GM18873 (cell line): Measurements from ENCODE around the gene KCNH8.

Source experiments
- ATAC-seq: cut with Tn5 transposase; IDR thresholded peaks from one replicate; pipeline ENCODE4 v1.9.1; 2021; ENCODE audit warnings: mild to moderate bottlenecking, moderate library complexity, moderate number of reproducible peaks; ENCODE audit not compliant: unreplicated experiment, low FRiP score

KCNH8 gene

DNA sequence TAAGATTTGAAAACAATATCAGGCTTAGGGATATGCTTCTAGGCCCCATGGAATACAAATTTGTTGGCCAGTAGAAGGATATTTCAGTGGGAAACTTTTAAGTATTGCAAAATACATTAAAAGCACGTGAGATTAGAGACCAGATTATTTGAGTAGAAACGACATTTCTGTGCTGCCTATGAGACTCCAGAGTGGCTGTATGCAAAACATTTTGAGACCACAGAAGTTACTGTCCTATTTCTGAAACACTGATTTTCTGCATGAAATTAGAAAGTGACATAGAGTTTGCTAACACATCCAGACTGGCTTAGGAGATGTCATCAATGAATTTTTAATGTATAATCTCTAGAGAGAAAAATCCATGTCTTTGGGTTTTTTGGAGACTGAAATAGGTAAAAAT lies 99.8 kb downstream of the KCNH8 start:
- ATAC-seq, result no peak

DNA sequence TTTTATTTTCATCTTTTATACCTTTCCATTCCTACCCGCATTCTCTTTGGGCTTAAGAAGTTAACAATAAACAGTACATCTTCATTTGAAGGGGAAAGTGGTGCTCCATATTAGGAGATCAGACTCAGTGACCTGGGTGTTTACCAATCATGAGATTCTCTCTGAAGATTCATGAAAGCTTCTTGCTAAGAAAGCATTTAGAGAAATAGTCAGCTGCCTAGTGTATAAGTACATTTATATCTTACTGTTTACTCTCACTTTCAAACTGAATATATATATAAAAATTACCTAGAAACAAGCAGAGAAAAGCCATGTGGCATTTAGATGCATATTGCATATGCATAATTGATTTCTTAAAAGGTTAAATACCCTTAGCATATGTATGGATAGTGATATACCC lies 100.5 kb downstream of the KCNH8 start:
- no peak for ATAC-seq

GRCh38 chr3:19250959-19251610 lies 102.8 kb downstream of the KCNH8 start:
- no peak for ATAC-seq

DNA sequence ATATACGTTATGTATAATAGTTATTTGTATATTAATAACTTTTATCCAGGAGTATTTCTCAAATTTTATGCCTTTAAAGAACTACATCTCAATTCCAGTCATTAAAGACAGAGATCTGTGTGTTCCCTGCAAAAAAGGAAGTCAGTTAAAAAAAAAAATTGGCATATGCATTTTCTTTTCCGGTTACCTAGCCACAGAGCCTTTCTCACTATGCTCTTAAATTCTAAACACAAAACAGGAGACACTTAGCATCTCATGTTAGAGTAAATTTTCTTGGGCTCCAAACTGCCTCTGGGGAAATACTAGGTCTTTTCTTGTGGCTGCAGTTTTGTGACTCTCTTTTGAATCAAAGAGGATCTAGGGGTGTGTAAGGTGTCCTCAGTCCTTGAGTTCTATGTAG lies 105.9 kb downstream of the KCNH8 start:
- no peak for ATAC-seq

- ATAC-seq, result no peak
These were observed 106.6 kb downstream of the KCNH8 start for GRCh38 chr3:19254784-19255338.

DNA sequence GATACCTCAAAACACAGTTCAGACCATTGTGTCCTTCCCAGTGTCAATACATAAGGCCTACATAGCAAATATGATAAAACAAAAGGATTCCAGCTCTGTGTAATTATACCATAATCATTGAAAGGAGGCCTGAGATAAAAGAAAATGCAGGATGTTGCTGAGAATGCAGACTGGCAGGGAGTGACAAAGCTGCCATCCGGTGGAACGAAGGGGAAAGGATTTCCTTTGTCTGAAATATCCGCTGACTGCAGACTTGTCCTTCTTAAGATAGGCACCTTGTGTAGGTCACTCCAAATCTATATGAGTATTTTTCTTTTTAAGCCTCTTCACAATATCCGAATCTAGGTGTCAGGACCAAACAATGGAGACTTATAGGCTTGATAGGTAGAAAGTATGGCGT lies 108.0 kb downstream of the KCNH8 start:
- no peak for ATAC-seq

DNA sequence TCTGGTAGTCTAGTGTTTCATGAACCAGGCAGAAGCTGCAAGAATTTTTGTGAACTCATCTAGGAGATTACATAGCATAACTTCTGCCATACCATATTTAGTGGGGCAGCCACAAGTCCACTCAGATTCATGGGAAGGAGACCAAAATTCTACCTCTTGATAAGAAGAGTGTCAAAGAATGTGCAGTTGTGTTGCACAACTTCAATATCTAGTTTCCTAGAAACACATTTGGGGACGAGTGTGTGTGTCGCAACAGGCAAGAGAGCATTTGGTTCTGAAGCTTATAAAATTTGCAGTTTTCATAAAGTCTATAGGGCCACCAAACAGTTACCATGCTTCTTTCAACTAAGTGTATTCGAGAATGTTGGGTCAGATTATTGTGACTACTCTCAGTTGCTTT lies 115.3 kb downstream of the KCNH8 start:
- ATAC-seq, result no peak

GRCh38 chr3:19264424-19264823 lies 116.1 kb downstream of the KCNH8 start:
- ATAC-seq, result no peak

DNA sequence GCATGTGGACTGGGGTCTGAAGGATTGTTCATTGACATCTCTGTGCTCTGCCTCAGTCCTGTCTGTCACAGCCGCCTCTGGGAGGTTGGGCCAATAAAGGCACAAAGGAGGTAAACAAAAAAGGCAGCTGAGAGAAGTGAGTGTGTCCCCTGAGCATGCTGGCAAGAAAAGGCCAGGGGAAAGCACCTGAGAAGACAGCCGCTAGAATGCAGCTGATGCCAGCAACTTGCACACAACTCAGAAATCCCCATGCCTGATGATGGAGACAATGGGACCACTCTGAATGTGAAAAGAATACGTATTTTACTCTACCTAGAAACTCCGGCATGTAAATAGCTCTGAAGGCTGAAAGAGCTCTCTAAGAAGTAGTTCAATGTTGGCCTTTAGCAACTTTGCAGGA lies 118.7 kb downstream of the KCNH8 start:
- no peak for ATAC-seq

DNA sequence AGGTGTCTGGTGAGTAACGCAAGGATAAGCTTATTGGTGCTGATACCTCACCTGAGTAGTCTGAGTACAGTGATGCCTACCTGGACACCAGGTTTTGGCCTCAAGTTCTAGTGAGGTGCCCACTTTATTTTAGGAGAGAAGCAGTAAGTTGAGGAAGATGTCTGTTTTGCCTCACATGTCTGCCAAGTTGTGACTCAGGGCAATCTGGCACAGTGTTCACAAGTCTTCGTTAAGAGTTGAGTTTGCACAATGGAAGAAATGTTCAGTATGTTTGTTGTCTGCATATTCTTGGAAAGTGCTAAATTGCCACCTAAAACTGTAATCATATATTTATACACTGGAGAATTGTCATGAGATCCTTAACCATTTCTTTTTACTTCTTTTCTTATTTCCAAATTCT lies 122.2 kb downstream of the KCNH8 start:
- ATAC-seq, result no peak

DNA sequence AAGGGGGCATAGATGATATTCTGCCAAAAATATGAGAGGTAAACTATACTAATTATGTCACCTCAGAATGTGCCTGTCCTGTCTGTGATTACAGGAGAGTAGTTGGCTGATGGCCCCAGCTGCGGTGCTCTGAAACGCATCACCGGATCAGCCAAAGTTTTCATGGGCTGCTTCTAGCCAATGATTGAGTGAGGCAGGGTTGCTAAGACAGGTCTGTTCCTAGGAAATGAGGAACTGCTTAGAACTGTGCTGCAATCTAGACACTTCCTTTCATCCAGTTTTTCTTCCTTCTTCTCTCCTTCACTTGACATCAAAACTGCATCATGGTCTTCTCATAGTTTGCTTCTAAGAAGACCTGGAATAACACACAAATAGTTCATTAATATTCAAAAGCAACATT lies 124.0 kb downstream of the KCNH8 start:
- ATAC-seq, result no peak

DNA sequence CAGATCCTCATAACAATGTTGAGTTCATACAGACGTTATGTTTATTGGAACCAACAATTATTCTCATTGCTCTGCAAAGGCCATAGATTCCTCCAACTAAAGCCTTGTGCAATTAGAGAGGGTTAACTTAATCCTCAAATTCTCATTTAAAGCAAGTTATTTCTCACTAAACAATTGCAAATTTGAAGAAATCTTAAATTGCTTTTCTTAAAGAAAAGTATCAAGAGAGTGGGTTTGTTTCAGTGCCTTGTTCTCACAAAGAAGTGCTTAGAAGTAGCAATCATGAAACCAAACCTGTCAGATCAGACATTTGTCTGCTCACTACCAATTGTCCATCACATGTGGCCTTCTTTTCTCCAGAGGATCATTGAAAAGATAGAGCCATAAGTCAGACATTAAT lies 124.8 kb downstream of the KCNH8 start:
- no peak for ATAC-seq

DNA sequence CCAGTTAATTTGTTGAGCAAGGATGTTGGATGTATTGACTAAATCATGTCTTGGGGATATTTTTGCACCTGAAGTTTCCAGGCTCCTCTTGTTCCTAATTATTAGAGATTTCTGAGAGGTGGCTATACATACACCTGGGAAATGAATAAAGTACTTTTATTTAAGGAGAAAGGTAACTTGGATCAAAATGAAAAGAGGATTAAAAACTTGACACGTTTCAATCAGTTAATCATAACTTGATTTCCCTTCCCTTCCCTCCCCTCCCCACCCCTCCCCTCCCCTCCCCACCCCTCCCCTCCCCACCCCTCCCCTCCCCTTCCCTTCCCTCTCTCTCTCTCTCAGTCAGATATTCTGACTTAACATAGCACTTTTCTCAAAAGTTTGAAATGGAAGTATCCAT lies 126.3 kb downstream of the KCNH8 start:
- no peak for ATAC-seq

GRCh38 chr3:19284974-19285373 lies 136.7 kb downstream of the KCNH8 start:
- ATAC-seq, result no peak

DNA sequence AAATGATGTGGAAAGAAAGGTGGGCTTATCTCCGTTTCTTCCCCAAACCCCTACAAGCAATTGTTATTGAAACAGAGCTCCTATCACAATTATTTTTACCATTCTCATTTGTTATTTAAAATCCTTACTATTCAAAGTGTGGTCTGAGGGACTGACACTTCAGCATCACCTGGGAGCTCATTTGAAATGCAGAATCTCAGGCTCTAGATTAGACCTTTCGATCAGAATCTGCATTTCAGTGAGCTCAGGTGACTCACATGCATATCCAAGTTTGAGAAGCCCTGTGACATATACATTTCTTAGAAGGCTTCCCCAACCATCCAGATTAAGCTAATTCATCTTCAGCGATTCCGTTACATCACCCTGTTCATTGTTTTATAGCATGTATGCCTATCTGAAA lies 145.0 kb downstream of the KCNH8 start:
- no peak for ATAC-seq

- no peak for ATAC-seq
These were observed 146.9 kb downstream of the KCNH8 start for GRCh38 chr3:19295208-19295607.

DNA sequence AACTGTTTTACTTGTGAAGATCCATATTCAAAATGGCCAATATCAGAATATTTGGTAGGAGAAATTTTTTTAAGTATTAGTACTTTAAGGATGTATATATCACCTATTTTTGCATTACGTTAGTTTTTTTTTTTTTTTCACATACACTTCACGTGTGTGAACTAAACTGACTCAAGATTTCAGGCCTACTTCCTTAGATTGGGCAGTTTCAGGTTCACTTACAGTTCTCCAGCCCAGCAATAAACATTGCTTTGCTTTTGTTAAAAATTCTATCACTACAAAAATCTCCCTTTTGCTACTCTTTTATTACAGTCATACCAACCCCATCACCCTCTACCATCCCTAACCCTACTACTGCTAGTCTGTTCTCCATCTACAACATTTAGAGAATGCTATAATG lies 183.6 kb downstream of the KCNH8 start:
- no peak for ATAC-seq

DNA sequence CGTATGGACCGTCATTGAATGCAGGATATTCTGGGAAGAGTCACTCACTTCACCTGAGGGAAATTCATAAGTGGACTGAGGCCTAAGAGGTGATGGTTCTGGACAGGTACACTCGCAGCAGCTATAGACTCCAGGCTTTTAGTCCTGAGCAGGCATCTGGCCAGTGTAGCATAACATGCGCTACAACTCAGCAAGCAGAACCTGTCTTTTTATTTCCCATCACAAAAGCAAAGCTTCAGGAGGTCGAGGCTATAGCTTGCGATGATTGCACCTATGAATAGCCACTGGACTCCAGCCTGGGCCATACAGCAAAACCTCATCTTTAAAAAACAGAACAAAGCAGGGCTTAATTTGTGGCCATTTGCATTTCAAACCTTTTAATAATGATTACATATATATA lies 185.8 kb downstream of the KCNH8 start:
- ATAC-seq, result no peak

DNA sequence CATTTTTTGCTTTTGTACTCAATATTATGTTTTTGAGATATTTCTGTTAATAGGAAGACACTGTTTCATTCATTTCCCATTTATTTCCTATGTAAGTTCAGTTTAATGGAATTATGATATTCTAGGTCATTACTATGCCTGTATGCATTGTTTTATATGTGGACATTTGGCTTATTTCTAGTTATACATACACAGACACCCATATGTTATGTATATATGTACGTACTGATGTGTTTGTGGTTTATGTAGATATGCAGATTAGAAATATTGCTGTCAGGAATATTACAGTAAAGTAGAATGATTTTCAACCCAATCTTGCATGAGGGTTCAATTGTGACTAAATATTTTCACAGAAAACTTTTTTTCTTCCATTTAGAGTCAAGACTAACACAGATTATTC lies 190.5 kb downstream of the KCNH8 start:
- ATAC-seq, result no peak

GRCh38 chr3:19342389-19342788 lies 194.1 kb downstream of the KCNH8 start:
- ATAC-seq, result no peak

- no peak for ATAC-seq
These were observed 198.4 kb downstream of the KCNH8 start for GRCh38 chr3:19346759-19347158.

DNA sequence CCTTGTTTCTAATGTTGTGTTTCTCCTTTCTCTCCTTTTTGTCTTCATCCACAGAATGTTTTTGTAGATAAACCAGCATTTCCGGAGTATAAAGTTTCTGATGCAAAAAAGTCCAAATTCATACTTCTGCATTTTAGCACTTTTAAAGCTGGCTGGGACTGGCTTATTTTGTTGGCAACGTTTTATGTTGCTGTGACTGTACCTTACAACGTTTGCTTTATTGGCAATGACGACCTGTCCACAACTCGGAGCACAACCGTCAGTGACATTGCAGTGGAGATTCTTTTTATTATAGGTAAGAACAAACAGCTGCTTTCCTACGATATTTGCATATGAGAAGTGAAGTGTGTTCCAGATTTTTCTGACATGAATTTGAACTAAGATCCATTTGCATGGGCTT lies 199.4 kb downstream of the KCNH8 start:
- no peak for ATAC-seq

GRCh38 chr3:19348500-19348899 lies 200.2 kb downstream of the KCNH8 start:
- no peak for ATAC-seq
